Testis (tissue), 2 donors: ENCODE measurements around the gene PHF13.

Source experiments
- CTCF ChIP-seq, 3 experiments: fragments of 450-650 bp in 2 of 3; fragments of 200-600 bp in 1 of 3; sonication (generic) in 1 of 3; IDR thresholded peaks; one replicate each; pipeline ENCODE4 v1.5.1; 2016 to 2019; ENCODE audit warnings: antibody characterized with exemption in 3 of 3, mild to moderate bottlenecking in 2 of 3, moderate library complexity in 1 of 3
- POLR2A ChIP-seq: fragments of 450-650 bp; IDR thresholded peaks from one replicate; pipeline ENCODE4 v1.6.1; 2017; ENCODE audit warnings: antibody characterized with exemption, mild to moderate bottlenecking, moderate library complexity

DNA sequence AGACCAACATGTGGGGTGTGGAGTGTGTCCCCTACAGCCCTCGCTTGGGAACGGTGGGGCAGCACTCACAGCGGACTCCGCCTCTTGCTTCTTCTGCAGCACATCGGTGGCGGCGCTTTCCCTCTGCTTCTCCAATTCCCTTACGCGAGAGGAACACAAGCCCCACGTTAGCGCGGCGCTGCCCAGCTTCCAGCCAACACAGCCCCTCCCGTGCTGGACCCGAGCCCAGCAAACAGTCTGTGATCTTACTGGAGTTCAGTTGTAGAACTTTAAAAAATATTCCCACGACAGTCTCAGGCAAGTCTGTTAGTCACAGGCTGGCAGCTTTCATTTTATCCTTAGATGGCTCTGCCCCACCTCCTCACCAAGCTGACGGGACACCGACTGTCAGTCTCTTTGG is 24.7 kb downstream of the PHF13 start:
- TF ChIP-seq CTCF (IDR thresholded peaks at IDR 0.05): no peak
- no peak for TF ChIP-seq POLR2A
